Stomach smooth muscle (tissue), 2 donors: ENCODE data around the gene CLDN2.
"Not testable (repeated sequence)": the region's sequence is repeated elsewhere in the genome, so short reads cannot be mapped to it uniquely, and the experiment has no call there.

Source experiments
- H3K27ac ChIP-seq: one replicate; pipeline ENCODE4 v1.7.0; 2013; ENCODE audit warnings: mild to moderate bottlenecking, low read length, inconsistent platforms
- H3K27me3 ChIP-seq, 2 donors: one replicate each; pipeline ENCODE4 v1.7.0; 2013; ENCODE audit warnings: low read length in 2 of 2; ENCODE audit not compliant: insufficient read depth in 2 of 2, control insufficient read depth in 1 of 2
- H3K36me3 ChIP-seq, 2 donors: one replicate each; pipeline ENCODE4 v1.7.0; 2013; ENCODE audit warnings: low read length in 2 of 2; ENCODE audit not compliant: control insufficient read depth in 2 of 2, insufficient read depth in 2 of 2
- H3K4me1 ChIP-seq: one replicate; pipeline ENCODE4 v1.7.0; 2013; ENCODE audit warnings: low read length; ENCODE audit not compliant: control insufficient read depth, insufficient read depth
- H3K4me3 ChIP-seq, 2 donors: one replicate each; pipeline ENCODE4 v1.7.0; 2013; ENCODE audit warnings: low read length in 2 of 2
- H3K9ac ChIP-seq, 2 donors: one replicate each; pipeline ENCODE4 v1.7.0; 2013; ENCODE audit warnings: low read length in 2 of 2, mild to moderate bottlenecking in 1 of 2
- H3K9me3 ChIP-seq, 2 donors: one replicate each; pipeline ENCODE4 v1.7.0; 2013; ENCODE audit warnings: low read length in 2 of 2; ENCODE audit not compliant: control insufficient read depth in 2 of 2
- donor health status: healthy.
- donor health status: Pancreatic carcinoma.

The CLDN2 gene

GRCh38 chrX:106957856-106958255 lies 37.7 kb downstream of the CLDN2 start:
- no peaks in the 10 kb centered on the region for H3K4me1 ChIP-seq
- no peaks in the 10 kb centered on the region for H3K9me3 ChIP-seq
- H3K27me3 ChIP-seq = peaks cover 0 to 3% of the 10 kb centered on the region in 2 donors
- no peak overlapping the region for H3K4me3 ChIP-seq
- no peak overlapping the region for H3K9ac ChIP-seq
- no peak overlapping the region for H3K27ac ChIP-seq
- peaks cover 7 to 20% of the 10 kb centered on the region in 2 donors for H3K36me3 ChIP-seq

DNA sequence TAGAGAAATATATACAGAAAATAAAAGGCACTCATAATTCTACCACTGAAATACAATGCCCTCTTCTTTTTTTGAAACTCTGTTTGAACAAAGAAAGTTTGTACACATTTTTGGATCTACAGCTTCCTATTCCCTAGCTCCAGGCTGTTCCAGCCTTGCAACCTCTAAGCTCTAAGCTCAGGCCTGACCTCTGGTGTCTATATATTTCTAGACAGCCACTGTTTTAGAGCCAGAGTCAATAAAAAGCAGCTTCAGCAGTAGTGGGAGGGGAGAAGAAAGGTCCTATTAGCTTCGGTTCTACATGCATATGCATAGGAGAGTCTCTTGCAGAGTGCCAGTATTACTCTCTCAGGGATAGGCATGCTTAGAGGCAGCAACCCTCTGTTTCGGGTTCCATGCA lies 39.7 kb downstream of the CLDN2 start:
- no peaks in the 10 kb centered on the region for H3K4me1 ChIP-seq
- peaks cover 0 to 3% of the 10 kb centered on the region in 2 donors for H3K27me3 ChIP-seq
- H3K4me3 ChIP-seq = no peak overlapping the region
- peaks cover 5 to 20% of the 10 kb centered on the region in 2 donors for H3K36me3 ChIP-seq
- H3K27ac ChIP-seq = no peak overlapping the region
- H3K9me3 ChIP-seq = no peaks in the 10 kb centered on the region
- H3K9ac ChIP-seq = no peak overlapping the region

- no peaks in the 10 kb centered on the region for H3K4me1 ChIP-seq
Observed at GRCh38 chrX:106963111-106963510, 42.9 kb downstream of the CLDN2 start.

GRCh38 chrX:106964290-106964689 lies 44.1 kb downstream of the CLDN2 start:
- H3K9me3 ChIP-seq = no peaks in the 10 kb centered on the region
- H3K4me1 ChIP-seq = no peaks in the 10 kb centered on the region
- H3K27me3 ChIP-seq = peaks cover 0 to 5% of the 10 kb centered on the region in 2 donors
- no peak overlapping the region for H3K9ac ChIP-seq
- no peak overlapping the region for H3K4me3 ChIP-seq
- H3K27ac ChIP-seq = no peak overlapping the region
- peaks cover 5 to 14% of the 10 kb centered on the region in 2 donors for H3K36me3 ChIP-seq

More at GRCh38 chrX:106963111-106963510, 42.9 kb downstream of the CLDN2 start:
- Histone ChIP-seq H3K4me3 (no peak overlapping the region), H3K9ac (no peak overlapping the region), H3K27me3 (peaks cover 0 to 5% of the 10 kb centered on the region in 2 donors), H3K27ac (no peak overlapping the region), H3K9me3 (no peaks in the 10 kb centered on the region), H3K36me3 (peaks cover 5 to 14% of the 10 kb centered on the region in 2 donors)

- not testable (repeated sequence) for H3K9ac ChIP-seq, H3K27me3 ChIP-seq, H3K4me1 ChIP-seq, H3K4me3 ChIP-seq, H3K27ac ChIP-seq, H3K9me3 ChIP-seq, H3K36me3 ChIP-seq
Observed at GRCh38 chrX:106966547-106966946, 46.3 kb downstream of the CLDN2 start.

GRCh38 chrX:106972896-106973295 lies 52.7 kb downstream of the CLDN2 start:
- no peaks in the 10 kb centered on the region for H3K27me3 ChIP-seq

GRCh38 chrX:106973433-106974149 lies 53.4 kb downstream of the CLDN2 start:
- Histone ChIP-seq H3K4me1 (no peaks in the 10 kb centered on the region), H3K9ac (no peak overlapping the region), H3K36me3 (peaks cover 0 to 2% of the 10 kb centered on the region in 2 donors), H3K27me3 (no peaks in the 10 kb centered on the region), H3K4me3 (no peak overlapping the region), H3K27ac (no peak overlapping the region), H3K9me3 (no peaks in the 10 kb centered on the region)

More at GRCh38 chrX:106972896-106973295, 52.7 kb downstream of the CLDN2 start:
- no peak overlapping the region for H3K9ac ChIP-seq
- H3K27ac ChIP-seq = no peak overlapping the region
- H3K36me3 ChIP-seq = peaks cover 0 to 2% of the 10 kb centered on the region in 2 donors
- H3K4me1 ChIP-seq = no peaks in the 10 kb centered on the region
- no peaks in the 10 kb centered on the region for H3K9me3 ChIP-seq
- no peak overlapping the region for H3K4me3 ChIP-seq

- Histone ChIP-seq H3K36me3 (peaks cover 0 to 2% of the 10 kb centered on the region in 2 donors), H3K4me3 (no peak overlapping the region), H3K9me3 (no peaks in the 10 kb centered on the region), H3K4me1 (no peaks in the 10 kb centered on the region), H3K27ac (no peak overlapping the region), H3K9ac (no peak overlapping the region), H3K27me3 (no peaks in the 10 kb centered on the region)
Observed at GRCh38 chrX:106976416-106976815, 56.2 kb downstream of the CLDN2 start.
